SK-N-SH treated with all-trans-retinoic acid at 6 μM for 48 hours (cell line): ENCODE data around the gene RAD52.

Experiments
- ATAC-seq: fragments of 200-7000 bp; cut with Tn5 transposase; 3 replicates; pipeline ENCODE4 v1.9.1; 2020; ENCODE audit warnings: mild to moderate bottlenecking, moderate library complexity
- ARNTL ChIP-seq: fragments of 450-650 bp; formaldehyde crosslinking; IDR thresholded peaks from 2 replicates; pipeline ENCODE4 v1.5.0; 2020; ENCODE audit warnings: low read depth, mild to moderate bottlenecking, moderate library complexity, borderline replicate concordance
- BACH2 ChIP-seq: fragments of 250-450 bp; sonication (Bioruptor Pico); IDR thresholded peaks from 2 replicates; pipeline ENCODE4 v1.9.0; 2021; ENCODE audit warnings: mild to moderate bottlenecking, borderline replicate concordance
- CREB5 ChIP-seq: fragments of 250-450 bp; sonication (Bioruptor Pico); IDR thresholded peaks from 2 replicates; pipeline ENCODE4 v1.5.1; 2020; ENCODE audit warnings: low read depth, mild to moderate bottlenecking, moderate library complexity
- CSDC2 ChIP-seq: fragments of 250-450 bp; sonication (Bioruptor Pico); IDR thresholded peaks from 2 replicates; pipeline ENCODE4 v1.5.0; 2020; ENCODE audit warnings: mild to moderate bottlenecking, moderate library complexity
- CSRNP3 ChIP-seq: fragments of 250-450 bp; sonication (Bioruptor Pico); IDR thresholded peaks from 2 replicates; pipeline ENCODE4 v1.5.1; 2021; ENCODE audit warnings: mild to moderate bottlenecking, moderate library complexity
- ESRRG ChIP-seq: fragments of 250-450 bp; sonication (Bioruptor Pico); IDR thresholded peaks from 2 replicates; pipeline ENCODE4 v1.6.1; 2021; ENCODE audit warnings: mild to moderate bottlenecking
- GLIS3 ChIP-seq: fragments of 250-450 bp; sonication (Bioruptor Pico); IDR thresholded peaks from 2 replicates; pipeline ENCODE4 v1.5.0; 2020; ENCODE audit warnings: mild to moderate bottlenecking, moderate library complexity
- ISL1 ChIP-seq: fragments of 250-450 bp; sonication (Bioruptor Pico); IDR thresholded peaks from 2 replicates; pipeline ENCODE4 v2.1.2; 2022; ENCODE audit warnings: mild to moderate bottlenecking, moderate library complexity
- OSR1 ChIP-seq: fragments of 250-450 bp; sonication (Bioruptor Pico); IDR thresholded peaks from 2 replicates; pipeline ENCODE4 v1.8.0; 2022; ENCODE audit warnings: moderate library complexity, mild to moderate bottlenecking, inconsistent platforms
- PATZ1 ChIP-seq: fragments of 250-450 bp; sonication (Bioruptor Pico); IDR thresholded peaks from 2 replicates; pipeline ENCODE4 v1.8.0; 2020; ENCODE audit warnings: mild to moderate bottlenecking, moderate library complexity, borderline replicate concordance
- POU6F1 ChIP-seq: fragments of 250-450 bp; sonication (Bioruptor Pico); IDR thresholded peaks from 2 replicates; pipeline ENCODE4 v1.8.0; 2021; ENCODE audit warnings: low read depth, mild to moderate bottlenecking, moderate library complexity, borderline replicate concordance
- PPARA ChIP-seq: fragments of 250-450 bp; sonication (Bioruptor Pico); IDR thresholded peaks from 2 replicates; pipeline ENCODE4 v1.5.0; 2020; ENCODE audit warnings: mild to moderate bottlenecking, borderline replicate concordance
- RARB ChIP-seq: fragments of 250-450 bp; sonication (Bioruptor Pico); IDR thresholded peaks from 2 replicates; pipeline ENCODE4 v1.8.0; 2021; ENCODE audit warnings: mild to moderate bottlenecking, moderate library complexity
- SNAI2 ChIP-seq: fragments of 250-450 bp; sonication (Bioruptor Pico); IDR thresholded peaks from 2 replicates; pipeline ENCODE4 v1.5.0; 2020; ENCODE audit warnings: mild to moderate bottlenecking, moderate library complexity
- TCF4 ChIP-seq: fragments of 250-450 bp; sonication (Bioruptor Pico); IDR thresholded peaks from 2 replicates; pipeline ENCODE4 v1.8.0; 2021; ENCODE audit warnings: mild to moderate bottlenecking, moderate library complexity, borderline replicate concordance
- TOX ChIP-seq: fragments of 250-450 bp; sonication (Bioruptor Pico); IDR thresholded peaks from 2 replicates; pipeline ENCODE4 v1.8.0; 2021; ENCODE audit warnings: mild to moderate bottlenecking, moderate library complexity, borderline replicate concordance
- TSHZ2 ChIP-seq: fragments of 250-450 bp; sonication (Bioruptor Pico); IDR thresholded peaks from 2 replicates; pipeline ENCODE4 v1.5.0; 2020; ENCODE audit warnings: mild to moderate bottlenecking, moderate library complexity
- ZC3H10 ChIP-seq: fragments of 250-450 bp; sonication (Bioruptor Pico); IDR thresholded peaks from 2 replicates; pipeline ENCODE4 v1.5.1; 2021; ENCODE audit warnings: mild to moderate bottlenecking, moderate library complexity
- ZFP3 ChIP-seq: fragments of 250-450 bp; sonication (Bioruptor Pico); IDR thresholded peaks from 2 replicates; pipeline ENCODE4 v1.5.0; 2020; ENCODE audit warnings: mild to moderate bottlenecking, moderate library complexity
- ZFP30 ChIP-seq: fragments of 450-650 bp; formaldehyde crosslinking; IDR thresholded peaks from 2 replicates; pipeline ENCODE4 v1.5.0; 2022; ENCODE audit warnings: mild to moderate bottlenecking, moderate library complexity
- ZNF565 ChIP-seq: fragments of 450-650 bp; formaldehyde crosslinking; conservative IDR thresholded peaks from 2 replicates; pipeline ENCODE4 v1.5.0; 2020; ENCODE audit warnings: low read depth, mild to moderate bottlenecking, moderate library complexity
- ZNF70 ChIP-seq: fragments of 450-650 bp; formaldehyde crosslinking; IDR thresholded peaks from 2 replicates; pipeline ENCODE4 v1.5.0; 2020; ENCODE audit warnings: mild to moderate bottlenecking, moderate library complexity
- ZNF8 ChIP-seq: fragments of 450-650 bp; formaldehyde crosslinking; IDR thresholded peaks from 2 replicates; pipeline ENCODE4 v1.5.0; 2020; ENCODE audit warnings: mild to moderate bottlenecking, moderate library complexity

Gene RAD52

GRCh38 chr12:958588-959123 lies 9.2 kb upstream of the RAD52 start:
- TF ChIP-seq CSDC2 (CRISPR knock-in tag) (no peak), ZNF565 (no peak), ISL1 (CRISPR knock-in tag) (no peak), CREB5 (CRISPR knock-in tag) (no peak), ZNF8 (CRISPR knock-in tag) (no peak), CSRNP3 (CRISPR knock-in tag) (no peak), BACH2 (no peak), ARNTL (CRISPR knock-in tag) (no peak), ZC3H10 (CRISPR knock-in tag) (no peak), ZNF70 (CRISPR knock-in tag) (no peak), GLIS3 (CRISPR knock-in tag) (no peak), TOX (CRISPR knock-in tag) (no peak), ZFP30 (CRISPR knock-in tag) (no peak), TCF4 (CRISPR knock-in tag) (no peak), PPARA (CRISPR knock-in tag) (no peak), OSR1 (CRISPR knock-in tag) (no peak), SNAI2 (CRISPR knock-in tag) (no peak), ESRRG (no peak), PATZ1 (CRISPR knock-in tag) (no peak)
- ATAC-seq = no peak

GRCh38 chr12:955939-956338 lies 6.4 kb upstream of the RAD52 start:
- TF ChIP-seq POU6F1 (CRISPR knock-in tag) (no peak), ZNF70 (CRISPR knock-in tag) (no peak), GLIS3 (CRISPR knock-in tag) (no peak)
- ATAC-seq = no peak

GRCh38 chr12:954741-955140 lies 5.2 kb upstream of the RAD52 start:
- TF ChIP-seq ZFP3 (CRISPR knock-in tag) (no peak), RARB (CRISPR knock-in tag) (no peak), ZNF565 (no peak), ARNTL (CRISPR knock-in tag) (no peak), POU6F1 (CRISPR knock-in tag) (no peak), TSHZ2 (CRISPR knock-in tag) (no peak), PATZ1 (CRISPR knock-in tag) (no peak)
- ATAC-seq = no peak
